CD14-positive monocyte (primary cell): Measurements from ENCODE around the gene CACNB4. TPM values are rescaled to one million over a fixed set of nuclear protein-coding genes. Genes with fewer than 3 reads are reported as not detected.

Source experiments
- DNase-seq, 3 donors: peaks; one replicate each; pipeline ENCODE4 v3.0.0-alpha.2; 2011 to 2022
- H2AFZ ChIP-seq: 2 replicates; pipeline ENCODE4 v1.6.0; 2012; ENCODE audit warnings: mild to moderate bottlenecking, low read depth, low read length, inconsistent platforms; ENCODE audit not compliant: insufficient read depth, poor library complexity, severe bottlenecking
- H3K27ac ChIP-seq, 2 donors: 1 replicate in 1 of 2; 2 replicates in 1 of 2; pipeline ENCODE4 v1.5.1; 2012 to 2013; ENCODE audit warnings: low read length in 2 of 2, control low read depth in 1 of 2, inconsistent platforms in 1 of 2, low read depth in 1 of 2, mild to moderate bottlenecking in 1 of 2
- H3K27me3 ChIP-seq, 2 donors: one replicate each; pipeline versions ENCODE4 v1.6.0 to v1.6.1; 2011 to 2013; ENCODE audit warnings: low read length in 2 of 2; ENCODE audit not compliant: control insufficient read depth in 2 of 2, insufficient read depth in 2 of 2
- H3K36me3 ChIP-seq, 2 donors: replicated peaks in 1 of 2; 1 replicate in 1 of 2; 2 replicates in 1 of 2; pipeline versions ENCODE4 v1.5.1 to v1.6.1; 2012 to 2013; ENCODE audit warnings: low read length in 2 of 2, control low read depth in 1 of 2, inconsistent platforms in 1 of 2, mild to moderate bottlenecking in 1 of 2; ENCODE audit not compliant: insufficient read depth in 2 of 2, control insufficient read depth in 1 of 2
- H3K4me1 ChIP-seq, 2 donors: 1 replicate in 1 of 2; 2 replicates in 1 of 2; pipeline versions ENCODE4 v1.5.1 to v1.6.1; 2012 to 2013; ENCODE audit warnings: low read length in 2 of 2, control low read depth in 1 of 2, inconsistent platforms in 1 of 2, mild to moderate bottlenecking in 1 of 2, moderate library complexity in 1 of 2; ENCODE audit not compliant: insufficient read depth in 2 of 2, control insufficient read depth in 1 of 2
- H3K4me2 ChIP-seq: replicated peaks from 2 replicates; pipeline ENCODE3; 2012; ENCODE audit warnings: low read length, moderate library complexity, mild to moderate bottlenecking; ENCODE audit not compliant: poor library complexity, severe bottlenecking; ENCODE audit errors: extremely low read depth
- H3K4me3 ChIP-seq, 3 experiments: fragments of 200-600 bp in 1 of 3; sonication (generic) in 1 of 3; replicated peaks in 1 of 3; 1 replicate in 2 of 3; 2 replicates in 1 of 3; pipeline ENCODE4 v1.5.1; 2011 to 2013; ENCODE audit warnings: low read length in 3 of 3, mild to moderate bottlenecking in 3 of 3, control low read depth in 2 of 3, low read depth in 2 of 3, inconsistent platforms in 1 of 3, moderate library complexity in 1 of 3
- H3K79me2 ChIP-seq: 2 replicates; pipeline ENCODE4 v1.6.0; 2012; ENCODE audit warnings: mild to moderate bottlenecking, control low read depth, inconsistent platforms, low read length, moderate library complexity; ENCODE audit not compliant: insufficient read depth
- H3K9ac ChIP-seq: 2 replicates; pipeline ENCODE4 v1.6.0; 2017; ENCODE audit warnings: low read length, mild to moderate bottlenecking; ENCODE audit not compliant: insufficient read depth, poor library complexity, severe bottlenecking
- H3K9me3 ChIP-seq, 2 donors: replicated peaks in 1 of 2; 1 replicate in 1 of 2; 2 replicates in 1 of 2; pipeline versions ENCODE4 v1.5.1 to v1.6.1; 2012 to 2013; ENCODE audit warnings: low read length in 2 of 2, control low read depth in 1 of 2; ENCODE audit not compliant: control insufficient read depth in 1 of 2, insufficient read depth in 1 of 2
- H4K20me1 ChIP-seq: 2 replicates; pipeline ENCODE4 v1.6.0; 2012; ENCODE audit warnings: mild to moderate bottlenecking, low read length, control low read depth, moderate library complexity; ENCODE audit not compliant: insufficient read depth
- H3K27ac Mint-ChIP-seq, 7 donors: one replicate each; pipeline ENCODE4 v1.8.0; 2020; ENCODE audit warnings: mild to moderate bottlenecking in 7 of 7, mixed read lengths in 7 of 7, moderate library complexity in 6 of 7, inconsistent platforms in 2 of 7
- H3K27me3 Mint-ChIP-seq, 3 donors: one replicate each; pipeline ENCODE4 v1.8.0; 2021 to 2022; ENCODE audit warnings: low read depth in 3 of 3, mild to moderate bottlenecking in 3 of 3, mixed read lengths in 3 of 3, moderate library complexity in 3 of 3, inconsistent platforms in 1 of 3
- H3K36me3 Mint-ChIP-seq, 2 donors: one replicate each; pipeline ENCODE4 v1.8.0; 2020; ENCODE audit warnings: mixed read lengths in 2 of 2, inconsistent platforms in 1 of 2, mild to moderate bottlenecking in 1 of 2
- H3K4me1 Mint-ChIP-seq: one replicate; pipeline ENCODE4 v1.8.0; 2020; ENCODE audit warnings: mild to moderate bottlenecking, mixed read lengths
- H3K4me3 Mint-ChIP-seq, 2 donors: one replicate each; pipeline ENCODE4 v1.8.0; 2020; ENCODE audit warnings: mild to moderate bottlenecking in 2 of 2, mixed read lengths in 2 of 2, moderate library complexity in 1 of 2
- H3K9me3 Mint-ChIP-seq, 7 donors: one replicate each; pipeline ENCODE4 v1.8.0; 2020 to 2022; ENCODE audit warnings: mixed read lengths in 7 of 7, mild to moderate bottlenecking in 6 of 7, moderate library complexity in 6 of 7, inconsistent platforms in 2 of 7
- CTCF ChIP-seq: fragments of 200-600 bp; IDR thresholded peaks from one replicate; pipeline ENCODE4 v1.8.0; 2022; ENCODE audit warnings: antibody characterized with exemption, mild to moderate bottlenecking
- WGBS: methylation state at CpG from one replicate; pipeline ENCODE4 v1.1.5; 2013; ENCODE audit warnings: missing lambda C conversion rate; ENCODE audit not compliant: insufficient coverage; 5-methylcytosine and 5-hydroxymethylcytosine counted together
- intact Hi-C, 2 donors: fragments of 100-400 bp; cut with micrococcal nuclease; formaldehyde crosslinking; loops; one replicate each; pipeline versions ENCODE4 v1.15.0 to v1.15.1; 2023
- polyA plus RNA-seq, 3 donors: library from polyadenylated mRNA; depleted of rRNA in 1 of 3; unstranded in 2 of 3; stranded (reverse) in 1 of 3; fragments of 300-500 nt in 2 of 3; fragments of >200 nt in 1 of 3; fragmentation: Illumina TruSeq in 2 of 3; gene quantifications; 1 replicate in 2 of 3; 2 replicates in 1 of 3; pipeline ENCODE4 v1.2.3, GENCODE V29; 2012 to 2021

Gene CACNB4
- polyA plus RNA-seq, 3 donors: 0.44 to 1.9 (median 1.1) TPM

GRCh38 chr2:151853070-151853758, 245.6 kb downstream of the CACNB4 start:
- DNase-seq: no peak
- H2AFZ ChIP-seq: no peak overlapping the region
- H3K9ac ChIP-seq: no peak overlapping the region
- TF ChIP-seq CTCF: no peak
- H3K9me3 ChIP-seq: no peaks in the 10 kb centered on the region
- Mint-ChIP-seq H3K9me3 (no peaks in the 10 kb centered on the region), H3K4me1 (no peaks in the 10 kb centered on the region), H3K27ac (no peak overlapping the region), H3K4me3 (no peak overlapping the region), H3K27me3 (no peaks in the 10 kb centered on the region), H3K36me3 (peaks cover 0 to 2% of the 10 kb centered on the region in 2 donors)
- H3K36me3 ChIP-seq: no peaks in the 10 kb centered on the region
- H3K4me2 ChIP-seq: no peak overlapping the region
- H3K4me1 ChIP-seq: no peaks in the 10 kb centered on the region
- H3K4me3 ChIP-seq: no peak overlapping the region
- no peak overlapping the region for H3K27ac ChIP-seq
- no CpG with 5 or more reads among the region's 3 CpGs for WGBS
- intact Hi-C loops: no loop called here
- no peaks in the 10 kb centered on the region for H4K20me1 ChIP-seq
- no peaks in the 10 kb centered on the region for H3K79me2 ChIP-seq
- H3K27me3 ChIP-seq: no peaks in the 10 kb centered on the region

GRCh38 chr2:151852260-151853069, 246.4 kb downstream of the CACNB4 start:
- H3K36me3 ChIP-seq: no peaks in the 10 kb centered on the region
- H4K20me1 ChIP-seq: no peaks in the 10 kb centered on the region
- TF ChIP-seq CTCF: no peak
- intact Hi-C loops: no loop called here
- DNase-seq: no peak
- no peaks in the 10 kb centered on the region for H3K9me3 Mint-ChIP-seq
- no peaks in the 10 kb centered on the region for H3K4me1 ChIP-seq
- H3K4me3 Mint-ChIP-seq: no peak overlapping the region
- no peak overlapping the region for H3K4me3 ChIP-seq
- no peak overlapping the region for H3K27ac Mint-ChIP-seq
- H3K79me2 ChIP-seq: no peaks in the 10 kb centered on the region
- WGBS: 100% methylated on average over 2 of the region's 6 CpGs
- no peak overlapping the region for H3K27ac ChIP-seq
- H3K36me3 Mint-ChIP-seq: peaks cover 0 to 2% of the 10 kb centered on the region in 2 donors
- no peaks in the 10 kb centered on the region for H3K4me1 Mint-ChIP-seq
- no peaks in the 10 kb centered on the region for H3K9me3 ChIP-seq
- H2AFZ ChIP-seq: no peak overlapping the region
- H3K27me3 ChIP-seq: no peaks in the 10 kb centered on the region
- no peaks in the 10 kb centered on the region for H3K27me3 Mint-ChIP-seq
- H3K4me2 ChIP-seq: no peak overlapping the region
- no peak overlapping the region for H3K9ac ChIP-seq
